WTC11 (cell line): ENCODE results near the gene TMEM223. TPM values are rescaled to one million over a fixed set of nuclear protein-coding genes. Genes with fewer than 3 reads are reported as not detected.

Experiments used
- ATAC-seq: fragments of 200-7000 bp; cut with Tn5 transposase; 2 replicates; pipeline ENCODE4 v1.10.0; 2021; ENCODE audit warnings: mild to moderate bottlenecking, moderate library complexity
- CTCF ChIA-PET: fragments of 300-600 bp; sonication (Branson Sonifier 250); formaldehyde crosslinking; loops from one replicate; lab custom pipeline; 2021; ENCODE audit warnings: antibody characterized with exemption; lab: Charles Lee
- POLR2A ChIA-PET: fragments of 350-600 bp; sonication (Branson Sonifier 250); formaldehyde crosslinking; loops from one replicate; lab custom pipeline; 2021; ENCODE audit warnings: antibody characterized with exemption; lab: Charles Lee
- DNase-seq: peaks from one replicate; pipeline ENCODE4 v3.0.0; 2021; ENCODE audit warnings: low spot score
- H3K27ac Mint-ChIP-seq: 2 replicates; pipeline ENCODE4 v1.8.0; 2021; ENCODE audit warnings: mixed read lengths
- H3K27me3 Mint-ChIP-seq: 2 replicates; pipeline ENCODE4 v1.8.0; 2021; ENCODE audit warnings: low read depth, mild to moderate bottlenecking, moderate library complexity, mixed read lengths
- H3K36me3 Mint-ChIP-seq: 2 replicates; pipeline ENCODE4 v1.8.0; 2021; ENCODE audit warnings: mixed read lengths
- H3K4me1 Mint-ChIP-seq: 2 replicates; pipeline ENCODE4 v1.8.0; 2022; ENCODE audit warnings: mixed read lengths
- H3K4me3 Mint-ChIP-seq: 2 replicates; pipeline ENCODE4 v1.8.0; 2021; ENCODE audit warnings: mild to moderate bottlenecking, moderate library complexity, mixed read lengths
- H3K9me3 Mint-ChIP-seq: 2 replicates; pipeline ENCODE4 v1.8.0; 2021; ENCODE audit warnings: mixed read lengths
- CBFB ChIP-seq: sonication (generic); formaldehyde crosslinking; IDR thresholded peaks from 2 replicates; pipeline ENCODE4 v1.8.1; 2022; ENCODE audit warnings: mild to moderate bottlenecking, low read depth, missing genetic modification reagents
- CREM ChIP-seq: sonication (generic); formaldehyde crosslinking; IDR thresholded peaks from 2 replicates; pipeline ENCODE4 v1.8.1; 2022; ENCODE audit warnings: mild to moderate bottlenecking, missing genetic modification reagents, moderate library complexity
- EMX1 ChIP-seq: fragments of 250-450 bp; sonication (Bioruptor Pico); IDR thresholded peaks from 2 replicates; pipeline ENCODE4 v1.8.0; 2021; ENCODE audit warnings: mild to moderate bottlenecking
- GRHL2 ChIP-seq: fragments of 250-450 bp; sonication (Bioruptor Pico); IDR thresholded peaks from 2 replicates; pipeline ENCODE4 v1.8.0; 2022; ENCODE audit warnings: mild to moderate bottlenecking, moderate library complexity; ENCODE audit not compliant: insufficient replicate concordance, severe bottlenecking
- IRF2 ChIP-seq: sonication (generic); formaldehyde crosslinking; IDR thresholded peaks from 2 replicates; pipeline ENCODE4 v1.8.0; 2022; ENCODE audit warnings: low read depth, missing genetic modification reagents, borderline replicate concordance
- NFE2L1 ChIP-seq: sonication (generic); formaldehyde crosslinking; IDR thresholded peaks from 2 replicates; pipeline ENCODE4 v1.8.1; 2023; ENCODE audit warnings: missing genetic modification reagents
- NFYB ChIP-seq: sonication (generic); formaldehyde crosslinking; conservative IDR thresholded peaks from 2 replicates; pipeline ENCODE4 v1.8.0; 2022; ENCODE audit warnings: low read depth, missing genetic modification reagents
- RORB ChIP-seq: fragments of 250-450 bp; sonication (Bioruptor Pico); IDR thresholded peaks from 2 replicates; pipeline ENCODE4 v1.9.0; 2021; ENCODE audit warnings: mild to moderate bottlenecking
- SMAD3 ChIP-seq: sonication (generic); formaldehyde crosslinking; IDR thresholded peaks from 2 replicates; pipeline ENCODE4 v1.8.0; 2022; ENCODE audit warnings: missing genetic modification reagents, mild to moderate bottlenecking, borderline replicate concordance
- TCF7 ChIP-seq: sonication (generic); formaldehyde crosslinking; IDR thresholded peaks from 2 replicates; pipeline ENCODE4 v1.8.0; 2022; ENCODE audit warnings: mild to moderate bottlenecking, low read depth, missing genetic modification reagents, moderate library complexity
- TP53 ChIP-seq: sonication (generic); formaldehyde crosslinking; IDR thresholded peaks from 2 replicates; pipeline ENCODE4 v1.8.1; 2023; ENCODE audit warnings: mild to moderate bottlenecking, missing genetic modification reagents
- ZBTB21 ChIP-seq: sonication (generic); formaldehyde crosslinking; IDR thresholded peaks from 2 replicates; pipeline ENCODE4 v1.8.1; 2023; ENCODE audit warnings: mild to moderate bottlenecking, missing genetic modification reagents, borderline replicate concordance
- total RNA-seq: library from RNA; stranded (reverse); gene quantifications from 3 replicates; pipeline ENCODE4 v1.2.3, GENCODE V29; 2021
- TF ChIP-seq, protein P1 (sequence below): sonication (generic); formaldehyde crosslinking; IDR thresholded peaks from 2 replicates; pipeline ENCODE4 v1.8.0; 2023; ENCODE audit warnings: mild to moderate bottlenecking, missing genetic modification reagents
- TF ChIP-seq, protein P2 (sequence below): fragments of 200-600 bp; IDR thresholded peaks from 2 replicates; pipeline ENCODE4 v1.8.0; 2022; ENCODE audit warnings: antibody characterized with exemption
- TF ChIP-seq, protein P3 (sequence below): sonication (generic); formaldehyde crosslinking; IDR thresholded peaks from 2 replicates; pipeline ENCODE4 v1.8.0; 2022; ENCODE audit warnings: mild to moderate bottlenecking, missing genetic modification reagents
- TF ChIP-seq, protein P4 (sequence below): sonication (generic); formaldehyde crosslinking; IDR thresholded peaks from 2 replicates; pipeline ENCODE4 v1.8.1; 2023; ENCODE audit warnings: mild to moderate bottlenecking, missing genetic modification reagents
- TF ChIP-seq, protein P5 (sequence below): sonication (generic); formaldehyde crosslinking; IDR thresholded peaks from 2 replicates; pipeline ENCODE4 v1.8.0; 2022; ENCODE audit warnings: missing genetic modification reagents

Gene TMEM223
- total RNA-seq, 1 experiment from 2014 or later: 26.4 TPM

DNA sequence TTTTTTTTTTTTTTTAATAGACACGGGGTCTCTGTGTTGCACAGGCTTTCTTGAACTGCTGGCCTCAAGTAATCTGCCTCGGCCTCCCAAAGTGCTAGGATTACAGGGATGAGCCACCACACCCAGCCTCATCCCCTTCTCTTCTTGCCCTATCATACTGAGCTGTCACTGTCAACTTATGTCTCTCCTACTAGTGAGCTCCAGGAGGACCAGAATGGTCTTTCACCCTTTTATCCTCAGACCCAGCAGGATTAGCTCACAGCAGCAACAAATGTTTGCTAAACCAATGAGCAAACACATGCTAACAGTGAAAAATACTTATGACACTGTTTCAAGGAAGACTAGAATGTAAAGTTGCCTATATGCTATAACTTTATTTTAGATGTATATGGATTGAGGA, 19.9 kb upstream of the TMEM223 start:
- H3K4me3 Mint-ChIP-seq: no peak overlapping the region
- no peak for DNase-seq
- TF ChIP-seq SMAD3 (CRISPR knock-in tag) (no peak), TP53 (CRISPR knock-in tag) (no peak), CBFB (CRISPR knock-in tag) (no peak), ZBTB21 (CRISPR knock-in tag) (no peak), IRF2 (no peak), EMX1 (CRISPR knock-in tag) (no peak), RORB (no peak), TCF7 (no peak), NFE2L1 (CRISPR knock-in tag) (no peak), GRHL2 (CRISPR knock-in tag) (no peak), CREM (CRISPR knock-in tag) (no peak), NFYB (CRISPR knock-in tag) (no peak)
- TF ChIP-seq, protein P1, sequence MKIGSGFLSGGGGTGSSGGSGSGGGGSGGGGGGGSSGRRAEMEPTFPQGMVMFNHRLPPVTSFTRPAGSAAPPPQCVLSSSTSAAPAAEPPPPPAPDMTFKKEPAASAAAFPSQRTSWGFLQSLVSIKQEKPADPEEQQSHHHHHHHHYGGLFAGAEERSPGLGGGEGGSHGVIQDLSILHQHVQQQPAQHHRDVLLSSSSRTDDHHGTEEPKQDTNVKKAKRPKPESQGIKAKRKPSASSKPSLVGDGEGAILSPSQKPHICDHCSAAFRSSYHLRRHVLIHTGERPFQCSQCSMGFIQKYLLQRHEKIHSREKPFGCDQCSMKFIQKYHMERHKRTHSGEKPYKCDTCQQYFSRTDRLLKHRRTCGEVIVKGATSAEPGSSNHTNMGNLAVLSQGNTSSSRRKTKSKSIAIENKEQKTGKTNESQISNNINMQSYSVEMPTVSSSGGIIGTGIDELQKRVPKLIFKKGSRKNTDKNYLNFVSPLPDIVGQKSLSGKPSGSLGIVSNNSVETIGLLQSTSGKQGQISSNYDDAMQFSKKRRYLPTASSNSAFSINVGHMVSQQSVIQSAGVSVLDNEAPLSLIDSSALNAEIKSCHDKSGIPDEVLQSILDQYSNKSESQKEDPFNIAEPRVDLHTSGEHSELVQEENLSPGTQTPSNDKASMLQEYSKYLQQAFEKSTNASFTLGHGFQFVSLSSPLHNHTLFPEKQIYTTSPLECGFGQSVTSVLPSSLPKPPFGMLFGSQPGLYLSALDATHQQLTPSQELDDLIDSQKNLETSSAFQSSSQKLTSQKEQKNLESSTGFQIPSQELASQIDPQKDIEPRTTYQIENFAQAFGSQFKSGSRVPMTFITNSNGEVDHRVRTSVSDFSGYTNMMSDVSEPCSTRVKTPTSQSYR (CRISPR knock-in tag): no peak
- TF ChIP-seq, protein P2, sequence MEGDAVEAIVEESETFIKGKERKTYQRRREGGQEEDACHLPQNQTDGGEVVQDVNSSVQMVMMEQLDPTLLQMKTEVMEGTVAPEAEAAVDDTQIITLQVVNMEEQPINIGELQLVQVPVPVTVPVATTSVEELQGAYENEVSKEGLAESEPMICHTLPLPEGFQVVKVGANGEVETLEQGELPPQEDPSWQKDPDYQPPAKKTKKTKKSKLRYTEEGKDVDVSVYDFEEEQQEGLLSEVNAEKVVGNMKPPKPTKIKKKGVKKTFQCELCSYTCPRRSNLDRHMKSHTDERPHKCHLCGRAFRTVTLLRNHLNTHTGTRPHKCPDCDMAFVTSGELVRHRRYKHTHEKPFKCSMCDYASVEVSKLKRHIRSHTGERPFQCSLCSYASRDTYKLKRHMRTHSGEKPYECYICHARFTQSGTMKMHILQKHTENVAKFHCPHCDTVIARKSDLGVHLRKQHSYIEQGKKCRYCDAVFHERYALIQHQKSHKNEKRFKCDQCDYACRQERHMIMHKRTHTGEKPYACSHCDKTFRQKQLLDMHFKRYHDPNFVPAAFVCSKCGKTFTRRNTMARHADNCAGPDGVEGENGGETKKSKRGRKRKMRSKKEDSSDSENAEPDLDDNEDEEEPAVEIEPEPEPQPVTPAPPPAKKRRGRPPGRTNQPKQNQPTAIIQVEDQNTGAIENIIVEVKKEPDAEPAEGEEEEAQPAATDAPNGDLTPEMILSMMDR: no peak
- TF ChIP-seq, protein P3, sequence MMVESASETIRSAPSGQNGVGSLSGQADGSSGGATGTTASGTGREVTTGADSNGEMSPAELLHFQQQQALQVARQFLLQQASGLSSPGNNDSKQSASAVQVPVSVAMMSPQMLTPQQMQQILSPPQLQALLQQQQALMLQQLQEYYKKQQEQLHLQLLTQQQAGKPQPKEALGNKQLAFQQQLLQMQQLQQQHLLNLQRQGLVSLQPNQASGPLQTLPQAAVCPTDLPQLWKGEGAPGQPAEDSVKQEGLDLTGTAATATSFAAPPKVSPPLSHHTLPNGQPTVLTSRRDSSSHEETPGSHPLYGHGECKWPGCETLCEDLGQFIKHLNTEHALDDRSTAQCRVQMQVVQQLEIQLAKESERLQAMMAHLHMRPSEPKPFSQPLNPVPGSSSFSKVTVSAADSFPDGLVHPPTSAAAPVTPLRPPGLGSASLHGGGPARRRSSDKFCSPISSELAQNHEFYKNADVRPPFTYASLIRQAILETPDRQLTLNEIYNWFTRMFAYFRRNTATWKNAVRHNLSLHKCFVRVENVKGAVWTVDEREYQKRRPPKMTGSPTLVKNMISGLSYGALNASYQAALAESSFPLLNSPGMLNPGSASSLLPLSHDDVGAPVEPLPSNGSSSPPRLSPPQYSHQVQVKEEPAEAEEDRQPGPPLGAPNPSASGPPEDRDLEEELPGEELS (CRISPR knock-in tag): no peak
- TF ChIP-seq, protein P4, sequence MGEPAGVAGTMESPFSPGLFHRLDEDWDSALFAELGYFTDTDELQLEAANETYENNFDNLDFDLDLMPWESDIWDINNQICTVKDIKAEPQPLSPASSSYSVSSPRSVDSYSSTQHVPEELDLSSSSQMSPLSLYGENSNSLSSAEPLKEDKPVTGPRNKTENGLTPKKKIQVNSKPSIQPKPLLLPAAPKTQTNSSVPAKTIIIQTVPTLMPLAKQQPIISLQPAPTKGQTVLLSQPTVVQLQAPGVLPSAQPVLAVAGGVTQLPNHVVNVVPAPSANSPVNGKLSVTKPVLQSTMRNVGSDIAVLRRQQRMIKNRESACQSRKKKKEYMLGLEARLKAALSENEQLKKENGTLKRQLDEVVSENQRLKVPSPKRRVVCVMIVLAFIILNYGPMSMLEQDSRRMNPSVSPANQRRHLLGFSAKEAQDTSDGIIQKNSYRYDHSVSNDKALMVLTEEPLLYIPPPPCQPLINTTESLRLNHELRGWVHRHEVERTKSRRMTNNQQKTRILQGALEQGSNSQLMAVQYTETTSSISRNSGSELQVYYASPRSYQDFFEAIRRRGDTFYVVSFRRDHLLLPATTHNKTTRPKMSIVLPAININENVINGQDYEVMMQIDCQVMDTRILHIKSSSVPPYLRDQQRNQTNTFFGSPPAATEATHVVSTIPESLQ (CRISPR knock-in tag): no peak
- TF ChIP-seq, protein P5, sequence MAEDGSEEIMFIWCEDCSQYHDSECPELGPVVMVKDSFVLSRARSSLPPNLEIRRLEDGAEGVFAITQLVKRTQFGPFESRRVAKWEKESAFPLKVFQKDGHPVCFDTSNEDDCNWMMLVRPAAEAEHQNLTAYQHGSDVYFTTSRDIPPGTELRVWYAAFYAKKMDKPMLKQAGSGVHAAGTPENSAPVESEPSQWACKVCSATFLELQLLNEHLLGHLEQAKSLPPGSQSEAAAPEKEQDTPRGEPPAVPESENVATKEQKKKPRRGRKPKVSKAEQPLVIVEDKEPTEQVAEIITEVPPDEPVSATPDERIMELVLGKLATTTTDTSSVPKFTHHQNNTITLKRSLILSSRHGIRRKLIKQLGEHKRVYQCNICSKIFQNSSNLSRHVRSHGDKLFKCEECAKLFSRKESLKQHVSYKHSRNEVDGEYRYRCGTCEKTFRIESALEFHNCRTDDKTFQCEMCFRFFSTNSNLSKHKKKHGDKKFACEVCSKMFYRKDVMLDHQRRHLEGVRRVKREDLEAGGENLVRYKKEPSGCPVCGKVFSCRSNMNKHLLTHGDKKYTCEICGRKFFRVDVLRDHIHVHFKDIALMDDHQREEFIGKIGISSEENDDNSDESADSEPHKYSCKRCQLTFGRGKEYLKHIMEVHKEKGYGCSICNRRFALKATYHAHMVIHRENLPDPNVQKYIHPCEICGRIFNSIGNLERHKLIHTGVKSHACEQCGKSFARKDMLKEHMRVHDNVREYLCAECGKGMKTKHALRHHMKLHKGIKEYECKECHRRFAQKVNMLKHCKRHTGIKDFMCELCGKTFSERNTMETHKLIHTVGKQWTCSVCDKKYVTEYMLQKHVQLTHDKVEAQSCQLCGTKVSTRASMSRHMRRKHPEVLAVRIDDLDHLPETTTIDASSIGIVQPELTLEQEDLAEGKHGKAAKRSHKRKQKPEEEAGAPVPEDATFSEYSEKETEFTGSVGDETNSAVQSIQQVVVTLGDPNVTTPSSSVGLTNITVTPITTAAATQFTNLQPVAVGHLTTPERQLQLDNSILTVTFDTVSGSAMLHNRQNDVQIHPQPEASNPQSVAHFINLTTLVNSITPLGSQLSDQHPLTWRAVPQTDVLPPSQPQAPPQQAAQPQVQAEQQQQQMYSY: no peak
- POLR2A ChIA-PET: interaction anchor here (0.6 to 0.7 kb wide), 2 partner anchors 132 to 416 kb away, joined by 3 to 6 read pairs; no protein-coding TSS in a partner anchor
- no peak overlapping the region for H3K27ac Mint-ChIP-seq
- no peaks in the 10 kb centered on the region for H3K27me3 Mint-ChIP-seq
- ATAC-seq: no peak
- H3K9me3 Mint-ChIP-seq: no peaks in the 10 kb centered on the region
- CTCF ChIA-PET: no interaction called here
- H3K36me3 Mint-ChIP-seq: no peaks in the 10 kb centered on the region
- H3K4me1 Mint-ChIP-seq: peaks cover 4% of the 10 kb centered on the region
